CD1c-positive myeloid dendritic cell (primary cell): ENCODE data around the gene DCDC2C.

ENCODE experiments used
- DNase-seq: peaks from one replicate; pipeline ENCODE4 v3.0.0-alpha.2; 2016; ENCODE audit errors: extremely low spot score

DCDC2C gene

DNA sequence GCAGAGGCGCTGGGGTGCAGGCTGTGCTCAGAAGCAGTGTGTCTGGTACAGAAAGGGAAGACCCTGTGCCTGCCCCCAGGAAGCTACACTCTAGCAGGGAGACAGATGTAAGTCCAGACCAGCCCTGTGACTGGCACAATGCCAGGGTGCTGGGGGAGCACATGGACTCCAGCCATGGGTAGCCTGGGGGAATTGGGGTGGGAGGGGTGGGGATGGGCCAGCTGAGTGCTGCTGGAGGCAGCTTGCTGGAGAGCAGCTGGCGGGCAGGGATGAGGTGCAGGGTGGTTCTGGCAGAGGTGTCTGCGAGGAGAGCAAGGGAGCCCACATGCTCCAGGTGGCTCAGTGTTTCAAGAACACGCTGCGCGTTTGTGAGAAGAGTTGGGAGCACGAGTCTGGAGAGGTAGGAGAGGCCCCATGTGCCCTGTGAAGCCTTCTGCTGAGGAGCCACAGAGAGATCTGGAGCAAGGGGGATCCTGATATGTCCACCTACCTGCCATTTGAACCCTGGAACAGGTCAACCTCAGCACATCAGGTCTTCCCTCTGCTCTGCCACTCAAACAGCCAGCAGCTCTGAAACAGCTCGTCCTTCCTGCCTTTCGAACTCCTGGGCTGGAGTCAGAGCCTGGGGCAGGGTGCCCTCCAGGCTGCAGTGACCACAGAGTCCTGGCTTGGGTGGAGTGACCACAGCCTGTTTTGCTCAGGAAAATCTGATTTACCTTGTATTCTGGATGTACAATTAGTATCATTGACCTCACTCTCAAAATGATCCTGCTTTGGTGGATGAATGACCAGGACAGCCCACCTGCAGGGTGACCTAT lies 30.3 kb upstream of the DCDC2C start:
- no peak for DNase-seq

- DNase-seq: no peak
Measured at GRCh38 chr2:3674066-3674845, 29.1 kb upstream of the DCDC2C start.

DNA sequence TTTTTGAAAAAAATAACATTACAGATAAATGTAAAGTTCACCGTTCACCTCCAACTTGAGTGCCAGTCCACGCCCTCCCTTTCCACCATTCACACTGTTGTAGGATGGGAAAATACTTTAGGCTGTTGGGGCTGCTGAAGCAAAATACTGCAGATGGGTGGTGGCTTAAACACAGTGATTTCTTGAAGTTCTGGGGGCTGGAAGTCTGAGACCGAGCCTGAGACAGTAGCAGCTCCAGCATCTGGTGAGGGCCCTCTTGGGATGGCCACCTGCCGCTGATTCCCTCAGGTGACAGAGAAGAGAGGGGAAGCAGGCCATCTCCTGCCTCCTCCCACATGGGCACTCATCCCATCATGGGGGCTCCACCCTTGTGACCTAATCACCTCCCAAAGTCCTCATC lies 27.7 kb upstream of the DCDC2C start:
- DNase-seq: no peak

GRCh38 chr2:3677436-3677835 lies 25.9 kb upstream of the DCDC2C start:
- DNase-seq: no peak

- DNase-seq: no peak
Measured at GRCh38 chr2:3678212-3678611, 25.2 kb upstream of the DCDC2C start.

DNA sequence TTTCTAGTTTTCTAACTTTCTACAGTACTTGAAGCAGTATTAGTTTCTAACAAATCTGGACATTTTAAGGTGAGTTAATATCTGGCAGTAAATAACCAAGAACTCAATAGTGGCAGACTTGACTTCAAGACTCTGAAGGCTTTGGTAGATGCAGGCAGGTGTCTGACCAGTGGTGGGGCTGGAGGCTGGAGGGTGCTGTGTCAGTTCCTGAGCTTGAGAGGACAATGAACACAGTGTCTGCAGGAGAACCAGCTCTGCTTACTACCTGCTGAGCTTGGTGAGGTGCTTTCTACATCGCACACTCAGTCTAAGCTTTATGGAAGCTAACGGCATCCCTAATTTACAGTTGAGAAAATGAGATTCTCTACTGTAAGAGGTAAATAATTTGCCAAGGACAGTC lies 24.2 kb upstream of the DCDC2C start:
- DNase-seq: no peak

DNA sequence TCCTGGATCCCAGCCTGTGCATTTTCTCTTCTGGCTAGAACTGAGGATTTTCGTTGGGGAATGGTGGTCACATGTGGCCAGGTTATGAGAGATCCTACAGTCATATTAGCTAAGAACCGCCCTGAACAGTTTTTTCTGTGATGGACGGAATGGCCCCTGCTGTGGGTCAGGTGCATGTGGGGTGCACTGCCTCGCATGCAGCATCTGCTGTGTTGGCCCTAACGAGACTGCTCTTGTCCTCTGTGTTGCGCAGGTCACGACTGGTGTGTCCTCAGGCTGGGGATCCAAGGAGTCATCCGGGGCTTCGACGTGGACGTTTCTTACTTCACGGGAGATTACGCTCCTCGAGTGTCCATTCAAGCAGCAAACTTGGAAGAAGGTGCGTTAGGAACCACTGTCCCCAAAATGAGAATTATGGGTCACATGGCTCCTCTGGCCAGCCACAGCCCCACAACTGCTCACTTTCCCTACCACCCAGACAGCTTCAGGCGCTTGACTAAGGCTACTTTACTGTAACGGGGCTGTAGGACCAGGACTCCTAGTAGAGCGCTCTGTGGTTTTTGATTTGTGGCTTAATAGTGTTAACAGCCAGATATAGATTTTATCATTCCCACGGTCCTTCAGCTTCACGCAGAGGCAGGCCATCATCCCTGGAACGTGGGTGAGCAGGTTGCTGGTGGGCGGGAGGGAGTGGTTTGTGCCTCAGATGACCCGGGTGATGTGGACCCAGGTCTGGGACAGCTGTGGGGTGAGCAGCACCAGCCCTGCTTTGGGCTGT lies 23.6 kb upstream of the DCDC2C start:
- DNase-seq: no peak

- no peak for DNase-seq
Measured at GRCh38 chr2:3680548-3681345, 22.6 kb upstream of the DCDC2C start.

- no peak for DNase-seq
Measured at GRCh38 chr2:3681625-3682024, 21.8 kb upstream of the DCDC2C start.

GRCh38 chr2:3682811-3683210 lies 20.6 kb upstream of the DCDC2C start:
- DNase-seq: no peak

GRCh38 chr2:3683748-3684454 lies 19.5 kb upstream of the DCDC2C start:
- DNase-seq: no peak

DNA sequence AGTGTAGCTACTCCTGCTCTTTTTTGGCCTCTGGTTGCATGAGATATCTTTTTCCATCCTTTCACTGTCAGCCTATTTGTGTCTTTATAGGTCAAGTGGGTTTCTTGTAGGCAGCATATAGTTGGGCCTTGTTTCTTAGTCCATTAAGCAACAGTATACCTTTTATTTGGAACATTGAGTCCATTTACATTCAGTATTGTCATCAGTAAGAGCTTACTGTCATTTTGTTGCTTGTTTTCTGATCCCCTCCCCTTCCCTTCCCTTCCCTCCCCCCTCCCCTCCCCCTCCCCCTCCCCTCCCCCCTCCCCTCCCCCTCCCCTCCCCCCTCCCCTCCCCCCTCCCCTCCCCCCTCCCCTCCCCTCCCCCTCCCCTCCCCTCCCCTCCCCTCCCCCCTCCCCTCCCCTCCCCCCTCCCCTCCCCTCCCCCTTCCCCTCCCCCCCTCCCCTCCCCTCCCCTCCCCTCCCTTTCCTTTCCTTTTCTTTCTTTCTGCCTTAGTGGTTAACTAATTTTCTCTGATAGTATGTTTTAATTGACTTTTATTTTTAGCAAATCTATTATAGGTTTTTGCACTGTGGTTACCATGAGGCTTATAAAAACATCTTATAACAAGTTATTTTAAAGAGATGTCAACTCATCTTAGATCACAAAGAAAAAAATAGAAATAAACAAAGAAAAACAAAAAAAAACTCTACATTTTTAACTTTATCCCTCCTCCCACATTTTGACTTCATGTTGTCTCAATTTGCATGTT lies 13.2 kb upstream of the DCDC2C start:
- no peak for DNase-seq

DNA sequence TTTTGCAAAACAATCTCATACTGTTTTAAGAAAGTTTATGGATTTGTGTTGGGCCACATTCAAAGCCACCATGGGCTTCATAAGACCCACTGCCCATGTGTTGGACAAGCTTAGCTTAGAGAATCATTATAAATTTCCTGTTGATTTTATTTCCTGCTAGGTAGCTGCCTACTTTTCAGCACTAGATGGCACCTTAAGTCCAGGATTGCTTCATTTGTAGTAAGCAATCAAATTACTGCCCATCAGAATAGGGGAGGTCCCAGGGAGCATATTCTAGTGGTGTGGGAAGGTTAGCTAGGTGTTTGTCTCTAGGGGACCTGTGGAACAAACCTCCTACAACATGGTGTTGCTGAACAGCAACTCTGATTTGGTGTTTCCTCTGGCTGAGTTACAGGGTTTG lies 11.0 kb upstream of the DCDC2C start:
- DNase-seq: no peak

GRCh38 chr2:3696545-3696944 lies 6.8 kb upstream of the DCDC2C start:
- no peak for DNase-seq

DNA sequence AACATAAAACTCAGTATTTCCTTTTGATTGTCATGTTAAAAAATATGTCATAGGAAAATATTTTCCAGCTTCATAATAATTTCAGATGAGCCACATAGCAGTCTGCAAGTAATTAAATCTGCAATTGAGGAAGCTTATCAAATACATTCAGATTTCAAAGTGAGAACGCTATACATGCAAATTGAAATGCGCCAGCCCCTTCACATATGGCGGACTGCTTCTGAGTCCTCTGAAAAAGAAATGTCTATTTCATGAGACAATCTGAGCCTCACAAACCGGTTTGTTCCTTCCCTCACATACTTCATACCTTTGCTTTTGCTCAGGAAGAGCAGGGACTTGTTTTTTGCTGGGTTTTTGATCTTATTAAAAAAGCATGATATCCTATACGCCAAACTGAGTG lies 2.3 kb upstream of the DCDC2C start:
- DNase-seq: no peak

- no peak for DNase-seq
Measured at GRCh38 chr2:3703757-3704355, 481 bp downstream of the DCDC2C start.

GRCh38 chr2:3704692-3705091 lies 1.3 kb downstream of the DCDC2C start:
- no peak for DNase-seq

- no peak for DNase-seq
Measured at GRCh38 chr2:3705782-3706181, 2.4 kb downstream of the DCDC2C start.

DNA sequence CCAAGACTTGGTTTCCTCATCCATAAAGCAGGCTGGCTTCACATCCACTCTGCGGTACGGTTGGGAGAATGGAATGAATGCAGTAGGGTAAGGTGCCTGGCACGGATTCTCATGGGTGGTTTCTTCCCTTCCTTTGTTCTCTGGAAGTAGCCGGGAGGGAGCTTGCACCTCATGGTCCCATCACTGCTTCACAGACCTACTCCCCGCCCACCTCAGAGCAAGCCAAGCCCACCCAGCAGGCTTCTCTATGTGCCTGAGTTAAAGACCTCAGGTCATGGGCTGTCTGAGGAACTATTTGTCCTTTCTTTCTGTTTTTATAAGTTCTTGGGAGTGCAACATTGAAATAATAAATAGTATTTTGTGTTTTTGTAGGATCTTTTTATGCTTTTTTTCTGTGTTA lies 3.5 kb downstream of the DCDC2C start:
- DNase-seq: no peak

GRCh38 chr2:3708576-3708975 lies 5.2 kb downstream of the DCDC2C start:
- DNase-seq: no peak
